Sciatic nerve (tissue), 2 donors: Measurements from ENCODE around the gene SYNDIG1L. TPM values are rescaled to one million over a fixed set of nuclear protein-coding genes. Genes with fewer than 3 reads are reported as not detected.

Experiments
- ATAC-seq: fragments of 200-7000 bp; cut with Tn5 transposase; one replicate; pipeline ENCODE4 v1.9.1; 2020; ENCODE audit warnings: mild to moderate bottlenecking, moderate library complexity
- DNase-seq: peaks from one replicate; pipeline ENCODE4 v3.0.0-alpha.2; 2020; ENCODE audit warnings: low spot score
- intact Hi-C: fragments of 100-400 bp; cut with DNase I; formaldehyde crosslinking; loops from one replicate; pipeline ENCODE4 v1.14.2; 2022
- total RNA-seq: library from RNA; stranded (reverse); fragmentation: NEBNext Ultra II Directional; extraction: Animal tissue kit (Norgen Biotek cat#: 25700); gene quantifications from one replicate; pipeline ENCODE4 v1.2.1, GENCODE V29; 2021
- donor health status: DM: no; HTN: no; CAD: no.
- donor health status: DM: no; HTN: no; CAD: no.

The SYNDIG1L gene
- total RNA-seq, 1 donor from 2014 or later: 0.58 TPM

GRCh38 chr14:74437496-74438053 lies 11.6 kb upstream of the SYNDIG1L start:
- DNase-seq: no peak
- intact Hi-C loops: no loop called here
- ATAC-seq: no peak

GRCh38 chr14:74434294-74434693 lies 8.3 kb upstream of the SYNDIG1L start:
- ATAC-seq (no peak), DNase-seq (no peak)

GRCh38 chr14:74429991-74430390 lies 4.0 kb upstream of the SYNDIG1L start:
- no peak for DNase-seq
- intact Hi-C loops: no loop called here
- ATAC-seq: no peak

More at GRCh38 chr14:74434294-74434693, 8.3 kb upstream of the SYNDIG1L start:
- intact Hi-C loops: no loop called here

DNA sequence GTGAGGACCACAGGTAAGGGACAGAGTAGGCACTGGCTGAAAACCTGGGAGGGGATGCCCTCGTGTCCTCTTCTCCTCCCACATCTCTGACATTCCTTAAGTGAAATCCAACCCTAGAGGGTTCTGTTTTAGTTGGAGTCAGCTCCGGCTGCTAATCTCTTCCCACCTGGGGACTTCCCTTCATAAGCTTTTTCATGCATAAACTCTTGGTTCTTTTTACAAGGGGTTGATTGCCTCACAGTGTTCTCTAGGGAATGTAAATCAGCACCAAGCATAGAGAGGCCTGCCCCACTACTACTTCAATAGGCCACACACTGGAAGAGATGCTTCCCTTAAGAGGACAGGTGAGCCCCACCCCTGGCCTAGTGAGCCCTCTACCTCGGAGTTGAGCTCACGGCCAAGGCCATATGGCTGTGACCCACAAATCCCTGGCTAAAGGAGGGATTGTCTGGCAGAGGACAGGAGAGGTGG lies 3.2 kb upstream of the SYNDIG1L start:
- intact Hi-C loops: no loop called here
- ATAC-seq: no peak

DNA sequence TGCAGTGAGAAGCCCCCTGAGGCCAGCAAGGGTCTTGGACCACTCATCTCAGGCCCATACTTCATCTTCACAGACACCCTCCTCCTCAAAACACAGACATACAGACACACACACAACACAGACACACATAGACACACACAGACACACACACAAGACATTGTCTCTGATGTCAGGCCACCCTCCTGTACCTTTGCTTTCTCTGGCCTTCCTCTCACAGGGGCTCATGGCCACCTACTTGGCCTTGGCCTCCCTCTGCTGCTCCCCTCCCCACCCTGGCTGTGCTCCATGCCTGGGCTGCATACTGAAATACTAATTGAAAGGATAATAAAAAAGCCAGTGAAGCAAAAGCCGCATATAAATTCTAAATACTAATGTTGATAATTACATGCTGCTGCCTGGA lies 1.6 kb upstream of the SYNDIG1L start:
- DNase-seq (no peak), ATAC-seq (no peak)

More for the DNA sequence above, 3.2 kb upstream of the SYNDIG1L start:
- no peak for DNase-seq

GRCh38 chr14:74425525-74426201 lies 347 bp downstream of the SYNDIG1L start:
- ATAC-seq (no peak), DNase-seq (no peak)
- intact Hi-C loops: no loop called here

More for the DNA sequence above, 1.6 kb upstream of the SYNDIG1L start:
- intact Hi-C loops: no loop called here

GRCh38 chr14:74424606-74425005 lies 1.4 kb downstream of the SYNDIG1L start:
- intact Hi-C loops: no loop called here
- ATAC-seq (no peak), DNase-seq (no peak)

- intact Hi-C loops: no loop called here
- no peak for ATAC-seq
- DNase-seq: no peak
Observed at GRCh38 chr14:74423246-74423645, 2.8 kb downstream of the SYNDIG1L start.

DNA sequence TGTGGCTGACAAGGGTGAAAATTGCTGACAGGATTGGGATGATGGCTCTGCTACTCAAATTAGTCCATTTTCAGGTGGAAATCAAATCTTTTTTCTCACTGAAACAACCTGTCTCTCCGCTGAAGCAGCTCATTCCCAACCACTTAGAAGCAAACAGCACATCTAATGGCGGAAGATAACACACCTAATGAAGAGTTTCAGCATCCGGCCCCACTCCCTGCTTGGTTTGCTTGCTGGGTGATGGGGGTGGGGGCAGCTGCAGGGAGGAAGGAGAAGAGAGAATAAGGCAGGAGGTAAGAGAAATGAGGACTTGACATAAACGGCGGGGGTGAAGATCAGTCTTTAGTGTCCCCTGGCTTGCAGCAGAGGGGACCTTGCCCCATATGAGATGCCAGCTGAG lies 4.0 kb downstream of the SYNDIG1L start:
- DNase-seq (no peak), ATAC-seq (no peak)
- intact Hi-C loops: no loop called here

GRCh38 chr14:74419086-74419485 lies 6.9 kb downstream of the SYNDIG1L start:
- intact Hi-C loops: no loop called here
- ATAC-seq: no peak
- DNase-seq: no peak

DNA sequence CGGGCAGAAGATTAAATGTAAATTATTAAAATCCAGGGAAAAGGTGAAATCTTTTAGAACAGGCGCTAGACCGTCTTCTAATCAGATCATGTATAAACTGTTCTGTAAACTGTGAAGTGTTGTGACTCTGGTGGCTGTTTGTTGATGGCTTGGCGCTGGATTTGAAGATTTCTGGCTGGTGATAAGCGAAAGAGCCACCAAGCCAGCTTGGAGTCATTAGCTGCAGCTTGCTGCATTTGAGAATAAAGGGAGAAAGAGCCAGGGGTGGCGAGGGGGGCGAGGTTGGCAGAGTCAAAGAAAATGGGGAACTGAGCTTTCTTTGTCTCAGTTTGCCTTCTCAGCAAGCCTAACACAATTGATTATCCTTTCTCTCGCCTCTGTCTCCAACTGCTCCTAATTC lies 8.0 kb downstream of the SYNDIG1L start:
- intact Hi-C loops: no loop called here
- ATAC-seq: no peak
- DNase-seq: no peak

DNA sequence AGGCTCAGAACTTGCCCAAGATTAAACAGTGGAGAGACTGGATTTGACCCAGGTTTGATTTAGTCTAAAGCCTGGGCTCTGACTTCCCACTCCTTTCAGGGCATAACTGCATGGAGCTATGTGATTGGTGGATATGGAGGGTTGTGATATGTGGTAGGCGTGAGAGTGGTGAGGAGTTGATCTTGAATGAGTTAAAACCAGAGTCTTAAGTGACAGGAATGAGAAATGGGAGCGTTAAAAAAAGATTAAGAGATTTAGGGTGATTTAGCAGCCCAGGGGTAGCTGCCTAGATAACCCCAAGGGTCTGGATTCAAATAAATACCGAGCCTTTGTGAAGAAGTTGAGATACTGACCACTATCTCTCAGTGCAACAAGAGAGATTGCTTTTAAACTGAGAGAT lies 8.4 kb downstream of the SYNDIG1L start:
- intact Hi-C loops: no loop called here
- DNase-seq: no peak

DNA sequence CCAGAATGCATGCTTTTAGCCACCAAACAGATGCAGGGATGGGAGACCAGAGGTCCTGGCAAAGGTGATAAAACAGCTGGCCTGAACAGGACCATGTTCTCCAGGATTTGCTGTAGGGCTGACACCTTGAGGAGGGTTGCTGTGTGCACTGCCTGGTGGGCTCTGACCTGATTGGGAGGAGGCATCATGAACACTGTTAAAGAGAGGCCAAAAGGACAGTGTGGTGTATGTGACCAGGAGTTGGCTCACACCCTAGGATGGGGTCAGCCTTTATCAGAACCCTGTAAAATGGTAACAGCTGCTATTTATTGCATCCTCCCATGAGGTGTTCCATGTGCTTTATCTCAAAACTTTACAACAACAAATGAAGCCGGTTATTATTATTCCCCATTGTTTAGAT lies 8.8 kb downstream of the SYNDIG1L start:
- intact Hi-C loops: no loop called here
- DNase-seq (no peak), ATAC-seq (no peak)

More for the DNA sequence above, 8.4 kb downstream of the SYNDIG1L start:
- no peak for ATAC-seq

DNA sequence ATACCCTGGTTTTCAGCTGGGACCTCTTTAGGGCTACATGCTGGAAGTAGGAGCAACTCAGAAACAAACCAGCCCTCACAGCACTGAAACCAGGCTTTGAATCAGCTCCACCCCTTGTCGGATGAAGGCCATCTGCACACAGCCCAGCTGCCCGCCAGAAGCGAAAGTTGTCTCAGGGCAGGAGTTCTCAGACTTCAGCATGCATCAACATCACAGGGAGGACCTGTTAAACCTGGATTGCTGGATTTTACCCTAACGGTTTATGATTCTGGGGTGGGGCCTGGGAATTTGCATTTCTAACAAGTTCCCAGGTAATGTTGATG lies 10.9 kb downstream of the SYNDIG1L start:
- no peak for ATAC-seq

DNA sequence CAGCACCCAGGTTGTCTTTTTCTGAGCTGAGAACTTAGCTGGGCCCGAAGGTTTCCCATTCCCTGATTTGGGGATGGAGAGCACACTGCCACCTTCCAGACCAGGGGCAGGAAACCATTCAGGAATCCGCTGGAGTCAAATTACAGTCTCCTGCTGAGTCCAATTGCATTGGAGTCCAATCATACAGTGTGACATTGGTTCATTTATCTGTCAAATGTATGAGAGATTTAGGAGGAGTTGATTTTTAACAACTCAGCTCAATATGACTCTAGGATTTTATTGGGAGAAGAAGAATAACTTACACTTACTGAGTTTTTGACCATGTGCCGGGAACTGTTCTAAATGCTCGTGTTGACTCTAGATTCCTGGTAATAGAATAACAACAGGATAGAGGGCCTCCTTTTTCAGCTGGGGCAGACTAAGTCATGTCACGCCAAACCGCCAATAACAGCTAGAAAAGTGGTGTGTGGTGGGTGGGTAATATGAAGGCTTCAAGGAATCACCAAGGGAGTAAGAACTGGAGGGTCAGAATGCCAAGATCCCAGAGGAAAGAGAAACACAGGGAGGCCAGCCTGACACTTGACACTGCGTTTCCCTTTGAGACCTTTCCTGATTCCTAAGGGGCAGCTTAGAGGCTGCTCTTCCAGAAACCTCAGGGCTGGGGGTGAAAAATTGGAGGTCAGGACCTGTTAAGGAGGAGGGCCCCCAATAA lies 11.5 kb downstream of the SYNDIG1L start:
- ATAC-seq (no peak), DNase-seq (no peak)
- intact Hi-C loops: no loop called here

More for the DNA sequence above, 10.9 kb downstream of the SYNDIG1L start:
- no peak for DNase-seq
- intact Hi-C loops: no loop called here

GRCh38 chr14:74413627-74414026 lies 12.4 kb downstream of the SYNDIG1L start:
- intact Hi-C loops: no loop called here
- no peak for DNase-seq
- no peak for ATAC-seq

GRCh38 chr14:74412753-74413152 lies 13.3 kb downstream of the SYNDIG1L start:
- no peak for DNase-seq
- intact Hi-C loops: loop anchor here (1.0 kb wide), 1 partner anchor 39 kb away; no protein-coding TSS in a partner anchor
- ATAC-seq: no peak

DNA sequence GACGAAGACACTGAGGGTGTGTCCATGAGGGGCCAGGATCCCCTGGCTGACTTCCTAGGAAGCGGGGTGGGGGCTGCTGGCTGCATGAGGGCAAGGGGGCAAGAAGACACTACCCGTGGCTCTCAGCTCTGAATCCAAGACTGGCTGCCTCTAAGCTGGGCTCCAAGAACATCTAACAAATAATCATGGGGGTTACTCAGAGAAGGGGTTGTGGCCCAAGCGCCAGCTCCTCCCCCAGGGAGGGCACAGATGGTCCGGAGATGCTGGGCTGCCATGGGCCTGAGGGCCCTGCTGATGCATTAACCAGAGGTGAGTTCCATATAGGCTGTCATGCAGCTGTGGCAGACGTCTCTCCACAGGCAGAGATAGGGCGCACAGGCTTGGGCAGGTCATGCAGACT lies 14.3 kb downstream of the SYNDIG1L start:
- intact Hi-C loops: loop anchor here (1.0 kb wide), 1 partner anchor 38 kb away; no protein-coding TSS in a partner anchor
- DNase-seq (no peak), ATAC-seq (no peak)

GRCh38 chr14:74409441-74409840 lies 16.6 kb downstream of the SYNDIG1L start:
- ATAC-seq (no peak), DNase-seq (no peak)
- intact Hi-C loops: no loop called here

DNA sequence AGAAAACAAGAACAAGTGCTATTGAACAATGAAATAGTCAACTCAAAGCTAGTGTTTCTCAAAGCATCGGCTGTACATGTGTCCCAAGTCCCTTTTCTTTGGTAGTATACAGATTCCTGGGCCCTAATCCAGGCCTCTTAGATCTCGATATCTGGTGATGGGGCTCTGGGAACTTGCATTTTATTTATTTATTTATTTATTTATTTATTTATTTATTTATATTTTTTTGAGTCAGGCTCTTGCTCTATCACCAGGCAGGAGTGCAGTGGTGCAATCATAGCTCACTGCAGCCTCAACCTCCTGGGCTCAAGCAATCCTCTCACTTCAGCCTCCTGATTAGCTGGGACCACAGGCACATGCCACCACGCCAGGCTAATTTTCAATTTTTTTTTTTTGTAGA lies 17.1 kb downstream of the SYNDIG1L start:
- DNase-seq: no peak
- intact Hi-C loops: no loop called here
- ATAC-seq: no peak
